Suprapubic skin (tissue), 4 donors: ENCODE measurements around the gene DZIP1. TPM values are rescaled to one million over a fixed set of nuclear protein-coding genes. Genes with fewer than 3 reads are reported as not detected.

ENCODE experiments used
- DNase-seq, 2 donors: peaks; one replicate each; pipeline ENCODE4 v3.0.0-alpha.2; 2019; ENCODE audit warnings: low spot score in 2 of 2
- H3K27ac ChIP-seq: fragments of 200-600 bp; sonication (generic); one replicate; pipeline ENCODE4 v1.5.1; 2019
- H3K27me3 ChIP-seq: fragments of 200-600 bp; sonication (generic); one replicate; pipeline ENCODE4 v1.5.1; 2019
- H3K36me3 ChIP-seq: fragments of 200-600 bp; sonication (generic); one replicate; pipeline ENCODE4 v1.5.1; 2019
- H3K4me1 ChIP-seq: fragments of 200-600 bp; sonication (generic); one replicate; pipeline ENCODE4 v1.5.1; 2019
- H3K4me3 ChIP-seq: fragments of 200-600 bp; sonication (generic); one replicate; pipeline ENCODE4 v1.5.1; 2019; ENCODE audit warnings: mild to moderate bottlenecking
- H3K9me3 ChIP-seq: fragments of 200-600 bp; sonication (generic); one replicate; pipeline ENCODE4 v1.5.1; 2019
- EP300 ChIP-seq: sonication (generic); formaldehyde crosslinking; IDR thresholded peaks from one replicate; pipeline ENCODE4 v1.6.1; 2017; ENCODE audit warnings: antibody characterized with exemption
- POLR2A ChIP-seq, 2 donors: fragments of 450-650 bp; IDR thresholded peaks; one replicate each; pipeline ENCODE4 v1.6.1; 2017; ENCODE audit warnings: antibody characterized with exemption in 2 of 2, mild to moderate bottlenecking in 2 of 2, moderate library complexity in 2 of 2
- POLR2AphosphoS5 ChIP-seq, 3 donors: sonication (generic); formaldehyde crosslinking; IDR thresholded peaks; one replicate each; pipeline ENCODE4 v1.6.1; 2017; ENCODE audit warnings: antibody characterized with exemption in 3 of 3
- WGBS: methylation state at CpG from one replicate; pipeline ENCODE4 v1.1.5; 2018; 5-methylcytosine and 5-hydroxymethylcytosine counted together
- total RNA-seq, 4 donors: library from RNA; depleted of rRNA; stranded (reverse); fragments of >200 nt; gene quantifications; one replicate each; pipeline ENCODE4 v1.1.0, GENCODE V29; 2016
- TF ChIP-seq, protein P1 (sequence below), 2 donors: fragments of 200-600 bp in 1 of 2; fragments of 450-650 bp in 1 of 2; sonication (generic) in 1 of 2; IDR thresholded peaks; one replicate each; pipeline ENCODE4 v1.5.1; 2016 to 2019; ENCODE audit warnings: antibody characterized with exemption in 2 of 2, mild to moderate bottlenecking in 1 of 2, moderate library complexity in 1 of 2

DZIP1 gene
- total RNA-seq, 4 donors from 2014 or later, result 1.5 to 4.8 (median 3.4) TPM

DNA sequence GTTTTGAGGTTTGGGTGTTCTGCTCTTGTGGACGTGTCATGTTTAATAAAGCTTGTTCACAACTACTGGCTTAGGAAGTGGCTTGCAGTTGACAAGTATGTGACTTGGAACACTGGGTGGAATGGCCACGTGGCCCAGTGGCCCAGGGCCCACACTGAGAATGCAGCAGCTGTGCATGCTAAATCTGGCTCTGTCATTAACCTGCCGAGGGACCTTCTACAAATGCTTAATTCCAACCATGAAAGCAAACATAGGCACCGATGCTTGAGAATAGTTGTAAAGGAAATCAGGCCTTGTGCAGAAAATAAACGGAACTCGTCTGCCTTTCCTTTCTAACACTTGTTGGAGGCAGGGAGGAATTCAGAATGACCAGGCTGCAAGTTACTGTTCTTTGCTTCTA is 103.6 kb downstream of the DZIP1 start:
- Histone ChIP-seq H3K27me3 (peaks cover 3% of the 10 kb centered on the region), H3K4me3 (no peak overlapping the region), H3K27ac (no peak overlapping the region), H3K9me3 (no peaks in the 10 kb centered on the region), H3K4me1 (peaks cover 14% of the 10 kb centered on the region), H3K36me3 (no peaks in the 10 kb centered on the region)
- TF ChIP-seq POLR2AphosphoS5 (IDR thresholded peaks at IDR 0.05), result no peak
- TF ChIP-seq, protein P1, sequence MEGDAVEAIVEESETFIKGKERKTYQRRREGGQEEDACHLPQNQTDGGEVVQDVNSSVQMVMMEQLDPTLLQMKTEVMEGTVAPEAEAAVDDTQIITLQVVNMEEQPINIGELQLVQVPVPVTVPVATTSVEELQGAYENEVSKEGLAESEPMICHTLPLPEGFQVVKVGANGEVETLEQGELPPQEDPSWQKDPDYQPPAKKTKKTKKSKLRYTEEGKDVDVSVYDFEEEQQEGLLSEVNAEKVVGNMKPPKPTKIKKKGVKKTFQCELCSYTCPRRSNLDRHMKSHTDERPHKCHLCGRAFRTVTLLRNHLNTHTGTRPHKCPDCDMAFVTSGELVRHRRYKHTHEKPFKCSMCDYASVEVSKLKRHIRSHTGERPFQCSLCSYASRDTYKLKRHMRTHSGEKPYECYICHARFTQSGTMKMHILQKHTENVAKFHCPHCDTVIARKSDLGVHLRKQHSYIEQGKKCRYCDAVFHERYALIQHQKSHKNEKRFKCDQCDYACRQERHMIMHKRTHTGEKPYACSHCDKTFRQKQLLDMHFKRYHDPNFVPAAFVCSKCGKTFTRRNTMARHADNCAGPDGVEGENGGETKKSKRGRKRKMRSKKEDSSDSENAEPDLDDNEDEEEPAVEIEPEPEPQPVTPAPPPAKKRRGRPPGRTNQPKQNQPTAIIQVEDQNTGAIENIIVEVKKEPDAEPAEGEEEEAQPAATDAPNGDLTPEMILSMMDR (IDR thresholded peaks at IDR 0.05), result no peak
- TF ChIP-seq EP300, result no peak
- no peak for DNase-seq
- WGBS, result 29% methylated on average over 6 of the region's 6 CpGs

DNA sequence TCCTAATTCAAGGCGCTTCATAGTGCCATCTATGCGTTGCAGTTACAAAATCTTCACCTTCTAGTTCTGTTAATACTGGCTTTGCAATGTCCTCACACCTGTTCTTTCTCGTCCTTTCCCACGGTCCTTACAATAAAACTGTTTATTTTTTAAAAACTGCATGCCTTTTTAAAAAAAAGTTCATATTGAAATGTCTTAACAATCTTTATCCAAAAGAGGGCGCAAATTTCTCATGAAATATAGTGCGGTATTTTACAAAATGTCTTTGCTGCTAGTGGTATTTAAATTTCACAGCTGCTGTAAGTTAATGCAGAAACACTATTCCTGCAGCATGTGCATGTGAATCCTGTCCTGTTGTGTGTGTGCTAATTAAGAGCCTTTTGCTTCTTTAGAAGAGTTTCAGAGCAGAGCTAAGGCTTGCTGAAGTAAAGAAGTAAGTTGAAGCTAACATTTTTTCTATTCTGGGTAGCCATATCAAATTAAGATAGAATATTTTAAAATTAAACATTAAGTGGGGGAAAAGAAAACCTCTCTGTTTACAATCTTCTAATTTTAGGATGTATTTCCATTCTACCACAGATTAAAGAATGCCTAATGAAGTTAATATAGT is 107.8 kb downstream of the DZIP1 start:
- Histone ChIP-seq H3K27ac (no peak overlapping the region), H3K4me1 (peaks cover 14% of the 10 kb centered on the region), H3K27me3 (no peaks in the 10 kb centered on the region), H3K9me3 (no peaks in the 10 kb centered on the region), H3K4me3 (no peak overlapping the region), H3K36me3 (no peaks in the 10 kb centered on the region)
- TF ChIP-seq, protein P1 (IDR thresholded peaks at IDR 0.05), result peak; percentile 13 to 14
- TF ChIP-seq EP300, result no peak
- 20% methylated on average over 6 of the region's 6 CpGs for WGBS
- no peak for DNase-seq

DNA sequence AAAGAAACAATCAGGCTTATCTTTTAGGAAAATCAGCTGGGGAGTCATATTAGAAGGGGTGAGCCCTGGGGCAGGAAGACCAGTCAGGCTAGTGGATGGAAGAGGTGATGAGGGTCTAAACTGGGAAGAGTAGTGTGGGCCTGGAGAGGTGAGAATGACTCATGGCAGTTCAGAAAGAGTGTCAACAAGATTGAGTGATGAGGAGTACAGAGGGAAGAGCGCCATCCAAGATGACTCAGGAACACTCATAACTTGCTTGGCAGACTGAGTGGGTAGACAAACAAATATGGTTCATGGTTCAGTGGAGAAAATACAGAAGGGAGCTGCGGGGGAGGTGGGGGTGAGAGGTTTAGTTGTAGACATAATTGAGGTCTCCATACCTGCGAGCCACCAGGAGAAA is 109.3 kb downstream of the DZIP1 start:
- Histone ChIP-seq H3K9me3 (no peaks in the 10 kb centered on the region), H3K4me3 (no peak overlapping the region), H3K27ac (no peak overlapping the region), H3K4me1 (peaks cover 5% of the 10 kb centered on the region), H3K36me3 (no peaks in the 10 kb centered on the region), H3K27me3 (peaks cover under 1% of the 10 kb centered on the region)
- TF ChIP-seq POLR2AphosphoS5 (IDR thresholded peaks at IDR 0.05) (no peak), EP300 (no peak), POLR2A (IDR thresholded peaks at IDR 0.05) (no peak)
- TF ChIP-seq, protein P1 (IDR thresholded peaks at IDR 0.05), result no peak
- WGBS, result 58% methylated on average over 3 of the region's 3 CpGs
- no peak for DNase-seq

DNA sequence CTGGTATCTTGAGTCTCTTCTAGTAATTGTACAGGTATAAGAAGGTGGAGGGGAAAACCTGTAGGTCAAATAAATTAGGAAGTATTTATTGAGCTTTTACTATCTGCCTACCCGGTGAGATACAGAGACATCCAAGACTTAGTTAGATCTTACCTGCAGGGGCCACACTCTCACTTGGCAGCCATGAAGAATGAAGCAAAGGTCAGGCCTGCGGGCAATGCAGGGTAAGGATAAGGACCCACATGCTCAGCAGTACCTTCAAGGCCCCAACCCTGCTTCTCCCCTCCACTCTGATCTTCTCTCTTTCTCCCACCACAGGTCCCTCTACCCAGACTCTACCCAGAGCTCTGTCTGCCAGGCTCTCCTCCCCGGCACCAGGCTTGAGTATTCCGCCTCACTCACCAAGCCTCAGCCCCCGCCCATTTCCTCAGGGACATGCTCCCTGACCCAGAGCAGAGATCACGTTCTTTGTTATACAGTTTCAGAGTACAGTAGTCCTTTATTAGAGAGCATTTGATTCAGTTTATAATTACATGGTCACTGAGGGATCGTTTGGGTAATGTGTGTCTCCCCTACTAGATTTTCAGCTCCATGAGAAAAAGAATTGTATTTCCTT is 110.9 kb downstream of the DZIP1 start:
- peaks cover 4% of the 10 kb centered on the region for H3K27me3 ChIP-seq
- TF ChIP-seq EP300 (no peak), POLR2A (IDR thresholded peaks at IDR 0.05) (no peak)
- no peaks in the 10 kb centered on the region for H3K36me3 ChIP-seq
- WGBS, result 55% methylated on average over 7 of the region's 7 CpGs
- no peak for DNase-seq
- H3K4me3 ChIP-seq, result no peak overlapping the region
- H3K9me3 ChIP-seq, result no peaks in the 10 kb centered on the region
- peaks cover 5% of the 10 kb centered on the region for H3K4me1 ChIP-seq
- no peak overlapping the region for H3K27ac ChIP-seq

DNA sequence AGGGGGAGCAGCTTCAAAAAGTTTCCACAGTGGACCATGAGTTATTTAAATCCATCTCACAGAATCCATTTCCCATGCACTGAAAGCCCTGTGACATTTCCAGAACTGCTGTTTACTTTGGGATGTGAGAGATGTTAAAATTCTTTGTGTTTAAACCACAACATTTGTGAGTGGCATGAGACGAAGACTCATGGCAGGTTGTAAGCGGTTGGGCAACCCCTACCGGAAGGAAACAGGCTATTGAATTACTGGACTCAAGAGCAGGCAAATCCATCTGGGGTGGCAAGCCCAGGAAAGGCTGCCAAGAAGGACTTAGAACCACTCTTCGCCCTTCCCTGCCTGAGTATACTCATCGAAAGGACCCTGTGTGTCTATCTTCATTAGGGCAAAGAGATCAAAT is 114.3 kb downstream of the DZIP1 start:
- Histone ChIP-seq H3K4me3 (no peak overlapping the region), H3K27me3 (peaks cover 4% of the 10 kb centered on the region), H3K36me3 (no peaks in the 10 kb centered on the region), H3K4me1 (no peaks in the 10 kb centered on the region), H3K9me3 (no peaks in the 10 kb centered on the region), H3K27ac (no peak overlapping the region)
- no peak for DNase-seq
- TF ChIP-seq POLR2AphosphoS5 (IDR thresholded peaks at IDR 0.05) (no peak), POLR2A (IDR thresholded peaks at IDR 0.05) (no peak), EP300 (no peak)
- TF ChIP-seq, protein P1 (IDR thresholded peaks at IDR 0.05), result no peak
- 58% methylated on average over 5 of the region's 5 CpGs for WGBS

Other genes starting within 250 kb of the DZIP1 start
- gene CLDN10, start 92.0 kb downstream of the DZIP1 start, total RNA-seq, result 10 to 100 TPM; 14.3 to 38.7 (median 22.0) TPM
- 10 to 100 TPM; 27.1 to 33.5 (median 30.7) TPM for gene DNAJC3, start 32.4 kb upstream of the DZIP1 start, total RNA-seq